ENCODE data around the gene SPATA16.

The SPATA16 gene

GRCh38 chr3:173058229-173058628, 82.8 kb downstream of the SPATA16 start:
- no peak overlapping the region for H3K27ac ChIP-seq
- TF ChIP-seq CTCF (conservative IDR thresholded peaks at IDR 0.05) = no peak

- H3K27ac ChIP-seq = no peak overlapping the region
- no peak for TF ChIP-seq CTCF (conservative IDR thresholded peaks at IDR 0.05)
Measured at GRCh38 chr3:173055228-173055933, 85.7 kb downstream of the SPATA16 start.

- TF ChIP-seq CTCF (conservative IDR thresholded peaks at IDR 0.05) = no peak
- no peak overlapping the region for H3K27ac ChIP-seq
Measured at GRCh38 chr3:173049360-173049759, 91.7 kb downstream of the SPATA16 start.

- H3K27ac ChIP-seq = no peak overlapping the region
- peak; percentile 68 for TF ChIP-seq CTCF (conservative IDR thresholded peaks at IDR 0.05)
Measured at GRCh38 chr3:173045770-173046382, 95.2 kb downstream of the SPATA16 start.

- no peak for TF ChIP-seq CTCF (conservative IDR thresholded peaks at IDR 0.05)
- H3K27ac ChIP-seq = no peak overlapping the region
Measured at GRCh38 chr3:173044998-173045397, 96.0 kb downstream of the SPATA16 start.

- no peak overlapping the region for H3K27ac ChIP-seq
- TF ChIP-seq CTCF (conservative IDR thresholded peaks at IDR 0.05) = no peak
Measured at GRCh38 chr3:173043757-173044156, 97.3 kb downstream of the SPATA16 start.

- no peak for TF ChIP-seq CTCF (conservative IDR thresholded peaks at IDR 0.05)
- no peak overlapping the region for H3K27ac ChIP-seq
Measured at GRCh38 chr3:173038484-173038871, 102.6 kb downstream of the SPATA16 start.

All from VCaP (cell line).